Activated CD4-positive, alpha-beta T cell treated with anti-CD3 and anti-CD28 coated beads, Interleukin-2, amount 50 U/mL, for 48 hours (primary cell): ENCODE data around the gene TNK2.
"Not testable (repeated sequence)": the region's sequence is repeated elsewhere in the genome, so short reads cannot be mapped to it uniquely, and the experiment has no call there.

Experiments used
- DNase-seq, 2 experiments: peaks; one replicate each; pipeline ENCODE4 v3.0.0-alpha.2; 2020

Gene TNK2

GRCh38 chr3:195883160-195883559, 25.2 kb downstream of the TNK2 start:
- no peak for DNase-seq

- no peak for DNase-seq
Measured at GRCh38 chr3:195882002-195882441, 26.3 kb downstream of the TNK2 start.

DNA sequence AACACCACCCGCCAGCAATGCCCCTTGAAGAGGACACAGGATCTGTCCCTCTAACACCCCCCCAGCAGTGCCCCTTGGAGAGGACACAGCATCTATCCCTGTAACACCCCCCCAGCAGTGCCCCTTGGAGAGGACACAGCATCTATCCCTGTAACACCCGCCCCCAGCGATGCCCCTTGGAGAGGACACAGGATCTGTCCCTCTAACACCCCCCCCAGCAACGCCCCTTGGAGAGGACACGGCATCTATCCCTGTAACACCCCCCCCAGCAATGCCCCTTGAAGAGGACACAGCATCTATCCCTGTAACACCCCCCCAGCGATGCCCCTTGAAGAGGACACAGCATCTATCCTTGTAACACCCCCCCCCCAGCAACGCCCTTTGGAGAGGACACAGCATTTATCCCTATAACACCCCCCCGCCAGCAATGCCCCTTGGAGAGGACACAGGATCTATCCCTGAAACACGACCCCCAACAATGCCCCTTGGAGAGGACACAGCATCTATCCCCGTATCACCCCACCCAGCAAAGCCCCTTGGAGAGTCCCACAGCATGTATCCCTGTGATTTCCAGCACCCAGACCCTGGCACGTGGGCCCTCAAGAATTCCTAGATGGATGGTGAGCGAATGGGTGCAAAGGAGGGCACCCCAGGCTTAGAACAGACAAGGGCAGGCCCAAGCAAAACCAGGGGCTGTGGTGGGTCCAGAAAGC, 26.9 kb downstream of the TNK2 start:
- DNase-seq = no peak

DNA sequence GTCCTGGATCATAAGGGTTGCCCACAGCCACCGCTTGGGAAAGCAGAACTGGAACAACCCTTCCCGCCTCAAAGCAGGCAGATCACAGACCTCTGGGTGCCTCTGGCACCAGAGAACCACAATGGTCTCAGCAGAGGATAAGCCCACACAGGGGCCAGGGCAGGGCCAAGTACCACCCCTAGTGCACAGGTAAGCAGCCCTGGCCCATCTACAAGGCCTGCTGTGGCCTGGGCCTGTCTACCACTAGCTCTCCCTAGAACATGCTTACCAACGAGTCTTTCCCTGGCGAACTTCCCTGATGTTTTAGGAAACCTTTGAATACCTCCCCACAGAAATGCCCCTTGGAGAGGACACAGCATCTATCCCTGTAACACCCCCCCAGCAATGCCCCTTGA, 28.3 kb downstream of the TNK2 start:
- no peak for DNase-seq

- no peak for DNase-seq
Measured at GRCh38 chr3:195879416-195880036, 28.8 kb downstream of the TNK2 start.

GRCh38 chr3:195878424-195879274, 29.7 kb downstream of the TNK2 start:
- no peak for DNase-seq

GRCh38 chr3:195877767-195878423, 30.5 kb downstream of the TNK2 start:
- no peak for DNase-seq

DNA sequence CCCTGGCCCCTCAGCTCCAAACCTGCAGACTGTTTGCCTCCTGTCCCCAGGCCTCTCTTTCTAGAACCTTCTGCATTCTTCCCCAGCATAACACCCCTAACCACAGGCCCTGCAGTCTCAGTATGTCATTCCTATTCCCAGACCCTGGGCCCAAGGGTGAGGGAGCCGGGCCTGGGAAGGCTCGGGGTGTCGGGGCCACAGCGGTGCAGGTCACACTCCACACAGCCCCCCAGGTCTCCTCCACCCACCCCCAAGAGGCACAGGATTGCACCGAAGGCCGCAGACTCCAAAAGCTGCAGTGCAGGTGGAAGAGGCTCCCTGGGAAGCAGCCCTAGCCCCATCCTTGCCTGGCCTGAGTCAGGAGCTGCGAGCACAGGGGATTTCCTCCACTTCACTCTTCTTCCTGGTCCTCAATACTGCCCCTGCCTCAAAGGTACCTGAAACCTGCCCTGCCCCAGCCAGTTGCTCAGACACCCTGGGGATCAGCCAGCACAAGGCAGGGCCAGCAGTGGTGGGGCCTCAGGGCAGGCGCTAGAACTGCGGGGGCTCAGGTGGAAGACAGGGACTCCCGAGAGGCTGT, 31.1 kb downstream of the TNK2 start:
- no peak for DNase-seq

- peak; percentile 28 to 34 for DNase-seq
Measured at GRCh38 chr3:195876297-195877064, 31.9 kb downstream of the TNK2 start.

DNA sequence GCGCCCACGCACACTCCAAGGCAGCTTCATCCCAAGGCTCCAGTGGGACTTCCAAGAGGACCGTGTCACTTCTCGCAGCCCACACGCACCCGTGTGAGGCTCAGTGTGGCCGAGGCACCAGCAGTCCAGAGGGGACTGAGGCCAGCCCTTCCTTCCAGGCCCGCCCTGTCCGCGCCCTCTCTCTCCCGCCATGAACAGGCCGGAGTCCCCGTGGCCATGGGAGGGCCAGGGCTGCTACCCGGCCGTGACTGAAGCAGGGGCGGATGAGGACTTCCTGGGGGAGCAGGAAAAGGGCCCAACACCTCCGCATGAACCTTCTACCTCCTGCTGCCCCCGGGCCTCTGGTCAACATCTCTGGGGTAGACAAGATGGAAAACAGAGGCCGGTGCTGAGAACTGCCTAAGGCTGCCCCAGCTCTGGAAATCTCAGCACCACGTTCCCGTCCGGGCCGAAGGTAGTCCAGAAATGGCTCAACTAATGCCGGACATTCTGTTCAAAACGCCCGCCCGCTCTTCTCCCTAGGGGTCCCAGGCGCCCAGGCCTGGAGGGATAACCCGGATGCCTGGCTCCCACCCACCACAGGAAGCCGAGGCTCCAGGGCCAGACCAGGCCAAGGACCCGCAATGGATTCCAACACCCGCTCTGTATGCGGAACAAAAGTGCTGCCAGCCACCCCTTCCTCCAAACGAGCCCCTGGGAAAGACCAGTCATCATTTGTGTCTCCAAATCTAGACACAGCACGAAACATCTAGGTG, 32.7 kb downstream of the TNK2 start:
- DNase-seq = no peak

GRCh38 chr3:195873971-195874370, 34.4 kb downstream of the TNK2 start:
- DNase-seq = no peak

GRCh38 chr3:195873281-195873887, 35.0 kb downstream of the TNK2 start:
- DNase-seq = no peak

DNA sequence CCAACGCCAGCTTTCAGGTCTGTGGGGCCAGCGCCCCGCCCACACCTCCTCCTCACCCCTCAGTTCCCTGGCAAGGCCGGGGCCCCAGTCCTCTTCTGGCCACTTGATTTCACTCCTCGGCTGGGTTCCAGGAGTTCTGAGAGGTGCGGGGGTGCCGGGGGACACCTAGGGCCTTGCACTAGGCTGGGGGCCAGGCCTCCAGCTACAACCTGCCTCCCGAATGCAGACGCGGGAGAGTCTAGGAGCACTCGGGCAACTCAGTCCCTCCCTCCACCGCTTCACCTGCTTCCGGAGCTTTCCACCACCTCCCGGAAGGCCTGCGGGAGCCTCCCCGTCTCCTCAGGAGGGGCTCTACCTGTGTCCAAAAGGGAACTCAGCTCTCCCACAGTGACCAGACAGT, 35.6 kb downstream of the TNK2 start:
- no peak for DNase-seq

- DNase-seq = no peak
Measured at GRCh38 chr3:195872097-195872496, 36.3 kb downstream of the TNK2 start.

GRCh38 chr3:195871686-195872085, 36.7 kb downstream of the TNK2 start:
- DNase-seq = not testable (repeated sequence)

DNA sequence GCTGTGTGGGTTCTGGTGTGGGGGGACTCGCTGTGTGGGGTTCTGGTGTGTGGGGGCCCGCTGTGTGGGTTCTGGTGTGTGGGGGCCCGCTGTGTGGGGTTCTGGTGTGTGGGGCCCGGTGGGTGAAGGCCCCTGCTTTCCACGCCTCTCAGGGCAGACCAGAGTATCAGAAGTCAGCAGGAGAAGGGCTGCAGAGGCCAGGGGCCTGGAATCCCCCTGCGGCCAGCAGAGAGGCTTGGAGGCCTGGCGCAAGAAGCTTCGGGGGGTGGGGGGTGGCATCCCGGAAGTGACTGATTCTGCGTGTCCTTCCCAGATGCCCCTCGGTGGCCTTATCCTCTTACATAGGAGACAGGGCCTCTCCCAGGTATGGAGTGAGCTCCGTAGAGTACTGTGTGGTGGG, 37.4 kb downstream of the TNK2 start:
- DNase-seq = no peak

GRCh38 chr3:195870442-195870841, 37.9 kb downstream of the TNK2 start:
- no peak for DNase-seq

DNA sequence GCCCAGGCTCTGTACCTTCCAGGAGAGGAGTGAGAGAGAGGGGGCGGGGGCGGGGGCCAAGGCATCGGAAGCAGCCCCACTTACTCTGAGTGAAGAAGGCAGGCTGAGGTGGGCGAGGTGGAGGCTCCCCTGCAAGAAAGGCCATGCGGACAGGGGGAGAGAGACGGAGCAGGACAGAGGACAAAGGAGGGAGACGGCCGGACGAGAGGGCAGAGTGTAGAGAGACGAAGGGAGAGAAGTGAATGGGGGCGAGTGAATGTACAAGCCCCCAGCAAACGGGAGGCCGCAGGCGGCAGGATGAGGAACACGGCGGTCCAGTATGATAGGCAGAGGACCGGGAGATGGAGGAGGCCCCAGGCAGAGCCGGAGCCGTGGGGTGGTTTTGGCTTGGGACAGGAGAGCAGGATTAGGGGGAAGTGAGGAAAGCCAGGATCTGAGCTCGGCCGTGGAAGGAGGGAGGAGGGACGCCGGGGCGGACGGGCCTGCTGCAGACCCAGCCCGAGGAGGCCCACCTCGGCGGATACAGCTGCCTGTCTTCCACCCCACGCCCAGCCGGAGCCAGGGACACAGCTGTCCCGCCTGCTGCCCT, 38.8 kb downstream of the TNK2 start:
- no peak for DNase-seq

GRCh38 chr3:195868866-195869412, 39.4 kb downstream of the TNK2 start:
- DNase-seq = no peak

DNA sequence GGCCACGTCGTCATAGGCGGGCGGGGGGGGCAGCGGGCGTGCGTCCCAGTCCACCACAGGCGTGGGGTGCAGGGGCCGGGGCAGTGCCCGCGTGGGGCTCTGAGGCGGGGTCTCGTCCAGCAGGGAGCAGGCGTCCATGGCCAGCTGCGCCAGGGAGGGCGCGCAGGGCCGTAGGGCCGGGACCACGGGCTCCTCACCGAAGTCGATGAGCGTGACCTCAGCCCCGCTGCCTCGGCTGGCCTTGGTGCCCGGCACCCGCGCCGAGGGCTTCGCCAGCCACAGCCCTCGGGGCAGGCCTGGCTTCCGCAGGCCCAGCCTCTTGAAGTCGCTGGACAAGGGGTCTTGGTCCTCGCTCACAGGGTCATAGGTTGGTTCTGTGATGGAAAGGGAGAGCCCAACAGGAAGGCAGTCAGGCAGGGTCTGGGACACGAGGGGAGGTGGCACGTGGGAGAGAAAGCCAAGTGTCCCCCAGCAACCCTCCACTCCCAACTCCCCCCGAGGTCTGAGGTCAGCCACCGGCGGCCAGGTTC, 40.0 kb downstream of the TNK2 start:
- no peak for DNase-seq
